Brain microvascular endothelial cell (primary cell): Measurements from ENCODE around the gene THOC7.

Experiments
- DNase-seq: peaks from one replicate; pipeline ENCODE4 v3.0.0-alpha.2; 2020
- H3K27ac ChIP-seq: fragments of 250-450 bp; sonication (Bioruptor Pico); 2 replicates; pipeline ENCODE4 v1.5.1; 2020; ENCODE audit warnings: mild to moderate bottlenecking, moderate library complexity
- H3K27me3 ChIP-seq: fragments of 250-450 bp; sonication (Bioruptor Pico); replicated peaks from 2 replicates; pipeline ENCODE4 v1.5.1; 2020; ENCODE audit warnings: mild to moderate bottlenecking
- H3K36me3 ChIP-seq: fragments of 250-450 bp; sonication (Bioruptor Pico); replicated peaks from 2 replicates; pipeline ENCODE4 v1.5.1; 2020; ENCODE audit warnings: mild to moderate bottlenecking
- H3K4me3 ChIP-seq: 2 replicates; pipeline ENCODE4 v1.5.1; 2011; ENCODE audit warnings: low read depth, mild to moderate bottlenecking, control low read depth, low read length, moderate library complexity
- in situ Hi-C: cut with HindIII; loops from 2 replicates; pipeline ENCODE4 v1.10.0; 2017; ENCODE audit warnings: low sequenced_read_pairs, low pct_ligation_motif_present
- TF ChIP-seq, protein P1 (sequence below): IDR thresholded peaks from 2 replicates; pipeline ENCODE4 v1.5.1; 2011; ENCODE audit warnings: low read depth, mild to moderate bottlenecking, moderate library complexity, low read length, control low read depth, inconsistent platforms; ENCODE audit errors: missing control alignments

The THOC7 gene

GRCh38 chr3:63891518-63891917 lies 27.9 kb upstream of the THOC7 start:
- in situ Hi-C loops = no loop called here
- H3K36me3 ChIP-seq = no peaks in the 10 kb centered on the region
- TF ChIP-seq, protein P1, sequence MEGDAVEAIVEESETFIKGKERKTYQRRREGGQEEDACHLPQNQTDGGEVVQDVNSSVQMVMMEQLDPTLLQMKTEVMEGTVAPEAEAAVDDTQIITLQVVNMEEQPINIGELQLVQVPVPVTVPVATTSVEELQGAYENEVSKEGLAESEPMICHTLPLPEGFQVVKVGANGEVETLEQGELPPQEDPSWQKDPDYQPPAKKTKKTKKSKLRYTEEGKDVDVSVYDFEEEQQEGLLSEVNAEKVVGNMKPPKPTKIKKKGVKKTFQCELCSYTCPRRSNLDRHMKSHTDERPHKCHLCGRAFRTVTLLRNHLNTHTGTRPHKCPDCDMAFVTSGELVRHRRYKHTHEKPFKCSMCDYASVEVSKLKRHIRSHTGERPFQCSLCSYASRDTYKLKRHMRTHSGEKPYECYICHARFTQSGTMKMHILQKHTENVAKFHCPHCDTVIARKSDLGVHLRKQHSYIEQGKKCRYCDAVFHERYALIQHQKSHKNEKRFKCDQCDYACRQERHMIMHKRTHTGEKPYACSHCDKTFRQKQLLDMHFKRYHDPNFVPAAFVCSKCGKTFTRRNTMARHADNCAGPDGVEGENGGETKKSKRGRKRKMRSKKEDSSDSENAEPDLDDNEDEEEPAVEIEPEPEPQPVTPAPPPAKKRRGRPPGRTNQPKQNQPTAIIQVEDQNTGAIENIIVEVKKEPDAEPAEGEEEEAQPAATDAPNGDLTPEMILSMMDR = no peak
- no peaks in the 10 kb centered on the region for H3K27me3 ChIP-seq
- DNase-seq = no peak
- no peak overlapping the region for H3K27ac ChIP-seq
- H3K4me3 ChIP-seq = no peak overlapping the region

DNA sequence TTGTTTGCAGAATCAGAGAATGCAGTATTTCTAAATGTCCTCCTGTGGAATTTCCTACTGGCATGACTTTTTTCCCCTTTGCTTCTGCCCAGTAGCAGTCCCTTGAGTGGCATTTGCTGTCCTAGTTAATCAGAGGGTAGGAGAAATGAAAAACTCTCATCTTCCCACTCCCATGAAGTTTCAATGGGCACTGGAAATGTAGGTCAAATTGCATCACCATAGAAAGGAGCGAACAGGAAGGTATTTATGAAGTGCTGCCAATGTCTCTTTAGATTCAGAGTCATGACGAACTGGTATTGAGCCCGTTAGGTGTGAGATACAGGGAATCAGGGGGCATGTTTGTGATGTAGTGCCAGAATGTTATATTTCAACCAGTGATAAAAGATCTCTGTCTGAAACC lies 23.3 kb upstream of the THOC7 start:
- no peak for DNase-seq
- Histone ChIP-seq H3K27ac (no peak overlapping the region), H3K36me3 (no peaks in the 10 kb centered on the region), H3K4me3 (no peak overlapping the region), H3K27me3 (no peaks in the 10 kb centered on the region)
- in situ Hi-C loops = no loop called here
- TF ChIP-seq, protein P1 = no peak

DNA sequence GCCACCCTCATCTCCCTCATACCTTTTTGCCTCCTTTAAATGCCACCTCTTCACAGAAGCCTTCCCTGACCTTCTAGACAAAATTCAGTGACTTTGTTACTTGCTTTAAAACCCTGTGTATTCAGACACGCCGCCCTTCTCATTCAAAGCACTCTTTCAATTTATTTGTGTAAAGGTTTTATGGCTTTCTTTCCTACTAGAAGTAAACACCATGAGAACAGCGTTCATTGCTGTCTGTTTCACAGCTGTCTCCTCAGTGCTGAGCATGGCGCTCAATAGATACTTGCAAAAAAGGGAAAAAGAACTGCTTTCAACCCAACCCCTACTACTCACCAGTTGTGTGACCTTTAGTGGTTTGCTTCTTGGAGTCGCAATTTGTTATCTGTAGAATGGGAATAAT lies 17.0 kb upstream of the THOC7 start:
- TF ChIP-seq, protein P1 = no peak
- no peak for DNase-seq
- H3K27me3 ChIP-seq = no peaks in the 10 kb centered on the region
- no peaks in the 10 kb centered on the region for H3K36me3 ChIP-seq
- in situ Hi-C loops = no loop called here
- H3K4me3 ChIP-seq = no peak overlapping the region
- H3K27ac ChIP-seq = no peak overlapping the region

GRCh38 chr3:63878394-63879060 lies 14.9 kb upstream of the THOC7 start:
- TF ChIP-seq, protein P1 = no peak
- Histone ChIP-seq H3K4me3 (no peak overlapping the region), H3K27me3 (no peaks in the 10 kb centered on the region), H3K36me3 (no peaks in the 10 kb centered on the region), H3K27ac (no peak overlapping the region)
- DNase-seq = no peak
- in situ Hi-C loops = no loop called here

GRCh38 chr3:63877737-63878393 lies 14.3 kb upstream of the THOC7 start:
- no peak overlapping the region for H3K4me3 ChIP-seq
- peak; percentile 45 for DNase-seq
- in situ Hi-C loops = no loop called here

More at GRCh38 chr3:63877737-63878393, 14.3 kb upstream of the THOC7 start:
- no peak overlapping the region for H3K27ac ChIP-seq
- no peaks in the 10 kb centered on the region for H3K27me3 ChIP-seq
- no peaks in the 10 kb centered on the region for H3K36me3 ChIP-seq
- TF ChIP-seq, protein P1 = no peak
